ENCODE results near the gene TBL1Y.
"Not testable (repeated sequence)": the region's sequence is repeated elsewhere in the genome, so short reads cannot be mapped to it uniquely, and the experiment has no call there.

DNA sequence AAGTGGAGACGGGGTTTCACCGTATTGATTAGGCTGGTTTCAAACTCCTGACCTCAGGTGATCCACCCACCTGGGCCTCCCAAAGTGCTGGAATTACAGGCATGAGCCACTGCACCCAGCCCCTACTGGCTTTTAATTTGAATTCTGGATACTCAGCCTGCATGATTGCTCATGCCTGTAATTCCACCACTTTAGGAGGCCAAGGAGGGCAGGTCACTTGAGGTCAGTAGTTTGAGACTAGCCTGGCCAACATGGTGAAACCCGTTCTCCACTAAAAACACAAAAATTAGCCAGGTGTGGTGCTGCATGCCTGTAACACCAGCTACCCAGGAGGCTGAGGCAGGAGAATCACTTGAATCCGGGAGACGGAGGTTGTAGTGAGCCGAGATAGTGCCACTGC, 2.5 kb upstream of the TBL1Y start:
- TF ChIP-seq, protein P1, sequence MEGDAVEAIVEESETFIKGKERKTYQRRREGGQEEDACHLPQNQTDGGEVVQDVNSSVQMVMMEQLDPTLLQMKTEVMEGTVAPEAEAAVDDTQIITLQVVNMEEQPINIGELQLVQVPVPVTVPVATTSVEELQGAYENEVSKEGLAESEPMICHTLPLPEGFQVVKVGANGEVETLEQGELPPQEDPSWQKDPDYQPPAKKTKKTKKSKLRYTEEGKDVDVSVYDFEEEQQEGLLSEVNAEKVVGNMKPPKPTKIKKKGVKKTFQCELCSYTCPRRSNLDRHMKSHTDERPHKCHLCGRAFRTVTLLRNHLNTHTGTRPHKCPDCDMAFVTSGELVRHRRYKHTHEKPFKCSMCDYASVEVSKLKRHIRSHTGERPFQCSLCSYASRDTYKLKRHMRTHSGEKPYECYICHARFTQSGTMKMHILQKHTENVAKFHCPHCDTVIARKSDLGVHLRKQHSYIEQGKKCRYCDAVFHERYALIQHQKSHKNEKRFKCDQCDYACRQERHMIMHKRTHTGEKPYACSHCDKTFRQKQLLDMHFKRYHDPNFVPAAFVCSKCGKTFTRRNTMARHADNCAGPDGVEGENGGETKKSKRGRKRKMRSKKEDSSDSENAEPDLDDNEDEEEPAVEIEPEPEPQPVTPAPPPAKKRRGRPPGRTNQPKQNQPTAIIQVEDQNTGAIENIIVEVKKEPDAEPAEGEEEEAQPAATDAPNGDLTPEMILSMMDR (IDR thresholded peaks at IDR 0.05; ENCODE audit: insufficient read depth, low read depth, low read length): not testable (repeated sequence)
- not testable (repeated sequence) for TF ChIP-seq EZH2 (IDR thresholded peaks at IDR 0.05; ENCODE audit: insufficient read depth, low read length)

Measured in astrocyte (in vitro differentiated cells and primary cell).